ENCODE measurements around the gene NHLRC4. TPM values are rescaled to one million over a fixed set of nuclear protein-coding genes. Genes with fewer than 3 reads are reported as not detected.

Gene NHLRC4, protein sequence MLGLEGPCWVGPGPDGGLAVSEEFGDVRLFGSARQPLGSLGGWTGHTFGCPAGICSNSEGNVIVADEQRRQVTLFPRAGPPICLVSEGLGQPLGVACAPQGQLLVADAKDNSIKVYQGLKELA
- 0.06 and 0.43 TPM in 2 replicates for total RNA-seq (2014; rRNA removed; shearing (Covaris generic))

DNA sequence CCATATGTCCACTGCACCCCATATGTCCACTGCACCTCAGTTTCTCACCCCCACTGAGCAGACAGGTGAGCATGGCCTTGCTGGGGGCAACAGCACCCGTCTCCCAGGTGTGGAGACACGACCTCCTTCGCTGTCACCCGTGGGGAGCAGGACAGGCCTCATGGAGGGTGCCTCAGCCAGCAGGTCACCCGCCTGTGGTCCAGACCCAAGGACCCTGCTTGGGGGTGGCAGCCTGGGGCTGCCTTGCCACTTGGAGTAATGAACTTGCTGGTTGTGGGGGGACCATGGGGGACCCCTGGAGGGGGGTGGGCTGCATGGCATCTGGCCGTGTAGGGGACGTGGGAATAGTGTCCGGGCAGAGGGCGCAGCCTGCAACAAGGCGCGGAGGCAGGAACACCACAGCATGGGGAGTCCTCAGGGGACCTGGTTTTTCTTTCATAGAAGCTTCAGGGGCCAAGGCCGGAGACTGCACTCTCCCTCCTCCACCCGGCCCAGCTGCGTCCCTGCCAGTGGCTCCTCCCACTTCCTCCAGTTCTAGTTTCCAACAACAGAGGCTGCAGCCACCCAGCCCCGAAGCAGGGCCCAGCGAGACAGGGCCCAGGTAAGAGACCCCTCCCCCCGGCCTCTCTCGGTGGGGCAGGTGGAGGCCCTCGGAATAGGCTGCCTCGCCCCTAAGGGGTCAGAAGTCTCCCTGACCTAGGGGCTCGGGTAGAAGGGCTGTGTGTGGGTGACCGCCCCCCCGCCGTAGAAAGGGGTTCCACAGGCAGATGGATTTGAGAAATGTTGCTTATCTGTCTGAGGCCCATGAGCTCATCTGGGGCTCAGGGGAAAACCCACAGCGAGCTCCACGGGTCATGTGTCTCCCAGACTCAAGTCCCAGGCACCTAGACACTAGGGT lies at the start of gene NHLRC4:
Gene NHLRC4 (plus strand): TSS at position 531 of the 898 bp plus-strand sequence. CDS start 1,043 bp downstream, outside the sequence.
- DNase-seq (ENCODE audit: low spot score), result no peak

DNA sequence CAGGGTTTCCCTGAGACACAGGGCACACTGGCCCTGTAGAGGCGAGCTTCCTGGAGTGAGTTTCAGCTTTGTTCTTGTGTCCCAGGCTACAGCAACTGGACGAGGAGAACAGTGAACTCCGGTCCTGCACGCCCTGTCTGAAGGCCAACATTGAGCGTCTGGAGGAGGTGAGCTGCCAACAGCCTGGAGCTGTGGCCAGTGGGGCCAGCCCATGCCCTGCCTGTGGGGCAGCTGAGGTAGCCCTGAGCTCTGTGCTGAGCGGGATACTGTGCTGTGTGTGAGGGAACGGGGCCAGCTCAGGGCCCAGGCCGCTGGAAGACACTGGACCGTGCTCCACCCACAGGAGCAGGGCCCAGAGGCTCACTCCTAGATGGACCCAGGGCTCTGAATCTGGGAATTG lies 47.9 kb upstream of the NHLRC4 start:
- no peak for DNase-seq (ENCODE audit: low spot score)

GRCh38 chr16:519425-519824 lies 47.4 kb upstream of the NHLRC4 start:
- no peak for DNase-seq (ENCODE audit: low spot score)

DNA sequence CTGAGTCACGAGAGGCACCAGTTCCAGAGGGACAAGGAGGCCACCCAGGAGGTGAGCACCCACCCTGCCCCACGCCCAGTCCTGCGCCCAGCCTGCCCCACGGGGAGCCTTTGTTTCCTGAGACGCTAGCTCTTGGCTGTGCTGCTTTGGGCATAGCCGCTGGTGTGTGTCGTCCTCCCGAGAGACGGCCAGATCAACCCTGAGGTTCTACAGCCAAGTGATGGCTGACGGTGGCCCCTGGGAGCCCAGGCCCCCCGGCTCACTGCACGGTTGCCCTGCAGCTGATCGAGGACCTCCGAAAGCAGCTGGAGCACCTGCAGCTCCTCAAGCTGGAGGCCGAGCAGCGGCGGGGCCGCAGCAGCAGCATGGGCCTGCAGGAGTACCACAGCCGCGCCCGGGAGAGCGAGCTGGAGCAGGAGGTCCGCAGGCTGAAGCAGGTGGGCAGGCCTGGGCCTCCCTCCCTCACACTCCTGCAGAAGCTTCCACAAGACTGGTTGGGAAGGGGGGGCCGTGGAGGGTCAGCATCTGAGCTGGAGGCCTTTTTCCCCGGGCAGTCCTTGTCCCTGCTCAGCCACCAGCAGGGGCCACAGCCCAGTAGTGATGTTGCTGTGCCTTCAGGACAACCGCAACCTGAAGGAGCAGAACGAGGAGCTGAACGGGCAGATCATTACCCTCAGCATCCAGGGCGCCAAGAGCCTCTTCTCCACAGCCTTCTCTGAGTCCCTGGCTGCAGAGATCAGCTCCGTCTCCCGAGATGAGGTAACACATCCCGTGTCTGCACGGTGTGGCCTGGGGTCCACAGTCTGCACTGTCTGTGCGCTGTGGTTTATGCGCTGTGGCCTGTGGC lies 46.7 kb upstream of the NHLRC4 start:
- no peak for DNase-seq (ENCODE audit: low spot score)

DNA sequence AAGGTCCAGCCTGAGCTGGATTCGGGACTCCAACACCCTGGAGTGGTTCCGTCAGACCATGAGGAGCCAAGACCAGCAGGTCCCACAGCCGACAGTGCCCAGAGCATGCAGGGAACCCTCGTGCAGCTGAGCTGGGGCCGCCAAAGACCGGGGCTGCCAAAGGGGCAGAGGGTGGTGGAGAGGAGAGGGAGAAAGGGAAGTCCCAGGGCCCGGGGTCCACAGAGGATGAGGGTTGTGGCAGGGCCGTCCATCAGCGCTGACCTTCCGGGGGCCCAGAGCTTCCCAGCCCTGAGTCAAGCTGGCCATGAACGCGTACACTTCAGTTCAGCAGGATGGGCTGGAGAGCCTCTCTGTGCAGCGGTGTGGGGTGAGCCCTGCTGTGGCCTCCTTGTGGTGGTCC lies 46.0 kb upstream of the NHLRC4 start:
- DNase-seq (ENCODE audit: low spot score), result no peak

GRCh38 chr16:521381-522210 lies 45.2 kb upstream of the NHLRC4 start:
- DNase-seq (ENCODE audit: low spot score), result no peak

- DNase-seq (ENCODE audit: low spot score), result no peak
These were observed 44.3 kb upstream of the NHLRC4 start for GRCh38 chr16:522320-523096.

GRCh38 chr16:523097-523741 lies 43.6 kb upstream of the NHLRC4 start:
- DNase-seq (ENCODE audit: low spot score), result no peak

DNA sequence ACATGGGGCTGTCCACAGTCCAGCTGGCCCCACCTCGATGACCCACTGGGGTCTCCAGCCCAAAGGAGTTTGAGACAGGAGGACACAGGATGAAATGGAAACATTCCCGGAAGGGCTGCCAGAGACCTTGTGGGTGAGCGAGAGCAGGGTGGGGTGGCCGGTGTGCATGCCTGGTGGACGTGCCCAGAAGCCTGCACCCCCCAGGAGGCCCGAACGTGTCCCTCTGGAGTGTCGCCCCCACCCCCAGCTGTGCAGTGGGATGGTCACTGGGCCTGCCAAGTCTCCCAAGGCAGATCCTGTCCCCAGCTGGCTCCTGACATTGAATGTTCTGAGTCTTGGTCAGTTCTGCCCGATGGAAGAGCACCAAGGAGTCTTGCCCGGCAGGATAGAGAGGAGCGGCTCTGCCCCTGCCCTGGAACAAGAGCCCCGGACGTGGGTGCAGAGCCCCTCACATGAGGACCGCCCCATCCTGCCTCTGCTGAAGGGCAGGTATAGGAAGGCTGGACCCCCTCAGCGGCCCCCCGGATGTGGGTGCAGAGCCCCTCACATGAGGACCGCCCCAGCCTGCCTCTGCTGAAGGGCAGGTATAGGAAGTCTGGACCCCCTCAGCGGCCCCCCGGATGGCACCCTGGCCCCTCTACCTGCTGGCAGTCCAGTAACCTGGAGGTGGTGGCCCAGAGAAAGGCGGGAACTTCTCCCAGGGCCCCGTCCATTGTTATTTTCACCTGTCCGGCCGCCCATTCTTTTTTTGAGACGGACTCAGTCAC lies 42.3 kb upstream of the NHLRC4 start:
- no peak for DNase-seq (ENCODE audit: low spot score)

GRCh38 chr16:525123-525519 lies 41.7 kb upstream of the NHLRC4 start:
- no peak for DNase-seq (ENCODE audit: low spot score)

- peak; percentile 65 for DNase-seq (ENCODE audit: low spot score)
These were observed 41.2 kb upstream of the NHLRC4 start for GRCh38 chr16:525520-526180.

GRCh38 chr16:526181-527014 lies 40.4 kb upstream of the NHLRC4 start:
- no peak for DNase-seq (ENCODE audit: low spot score)

GRCh38 chr16:527015-527903 lies 39.5 kb upstream of the NHLRC4 start, which contains the start of gene CAPN15:
Gene CAPN15, plus strand, starts transcription at chr16:527712. Its CDS starts 19,127 bp downstream, at chr16:546839.
- DNase-seq (ENCODE audit: low spot score), result peak; percentile 63

- DNase-seq (ENCODE audit: low spot score), result peak; percentile 24
These were observed 38.4 kb upstream of the NHLRC4 start for GRCh38 chr16:528111-529011.

GRCh38 chr16:529012-529575 lies 37.7 kb upstream of the NHLRC4 start:
- no peak for DNase-seq (ENCODE audit: low spot score)

Data from H4 (cell line).